Duodenal mucosa (tissue), 2 donors: ENCODE data around the gene PRR23E.

Experiments used
- H3K27ac ChIP-seq: one replicate; pipeline ENCODE4 v1.7.0; 2013; ENCODE audit warnings: low read depth, low read length
- H3K27me3 ChIP-seq, 2 donors: one replicate each; pipeline ENCODE4 v1.7.0; 2013; ENCODE audit warnings: low read length in 2 of 2, control low read depth in 1 of 2; ENCODE audit not compliant: insufficient read depth in 2 of 2, control insufficient read depth in 1 of 2
- H3K36me3 ChIP-seq, 2 donors: one replicate each; pipeline ENCODE4 v1.7.0; 2013; ENCODE audit warnings: low read length in 2 of 2, control low read depth in 1 of 2; ENCODE audit not compliant: insufficient read depth in 2 of 2, control insufficient read depth in 1 of 2
- H3K4me1 ChIP-seq, 2 donors: one replicate each; pipeline ENCODE4 v1.7.0; 2013; ENCODE audit warnings: low read length in 2 of 2, control low read depth in 1 of 2; ENCODE audit not compliant: insufficient read depth in 2 of 2, control insufficient read depth in 1 of 2
- H3K4me3 ChIP-seq, 2 donors: one replicate each; pipeline ENCODE4 v1.7.0; 2013; ENCODE audit warnings: low read length in 2 of 2, low read depth in 1 of 2
- H3K9ac ChIP-seq, 2 donors: one replicate each; pipeline ENCODE4 v1.7.0; 2013; ENCODE audit warnings: low read length in 2 of 2, low read depth in 1 of 2
- H3K9me3 ChIP-seq, 2 donors: one replicate each; pipeline ENCODE4 v1.7.0; 2013; ENCODE audit warnings: low read length in 2 of 2, control low read depth in 1 of 2; ENCODE audit not compliant: control insufficient read depth in 1 of 2

PRR23E gene

DNA sequence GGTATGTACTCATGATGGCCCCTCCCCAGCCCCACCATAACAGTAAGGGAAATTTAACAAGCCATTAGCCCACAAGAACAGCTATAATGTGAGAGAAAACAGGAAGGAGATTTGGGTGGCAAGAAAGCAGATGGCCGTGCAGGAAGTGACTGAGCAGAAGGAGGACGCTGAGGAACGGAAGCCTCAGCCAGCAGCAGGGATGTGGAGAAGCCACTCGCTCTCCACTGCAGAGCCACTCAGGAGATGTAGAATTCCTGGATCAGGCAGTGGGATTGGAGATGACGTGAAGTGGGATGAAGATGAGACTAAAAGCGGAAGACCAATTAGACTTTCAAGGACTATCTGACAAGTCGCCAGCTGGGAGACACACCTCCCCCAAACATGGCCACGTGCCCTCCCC lies 31.2 kb downstream of the PRR23E start:
- no peaks in the 10 kb centered on the region for H3K36me3 ChIP-seq
- H3K9me3 ChIP-seq, result no peaks in the 10 kb centered on the region
- H3K9ac ChIP-seq, result no peak overlapping the region
- H3K4me1 ChIP-seq, result no peaks in the 10 kb centered on the region
- no peaks in the 10 kb centered on the region for H3K27me3 ChIP-seq
- H3K27ac ChIP-seq, result no peak overlapping the region
- no peak overlapping the region for H3K4me3 ChIP-seq

DNA sequence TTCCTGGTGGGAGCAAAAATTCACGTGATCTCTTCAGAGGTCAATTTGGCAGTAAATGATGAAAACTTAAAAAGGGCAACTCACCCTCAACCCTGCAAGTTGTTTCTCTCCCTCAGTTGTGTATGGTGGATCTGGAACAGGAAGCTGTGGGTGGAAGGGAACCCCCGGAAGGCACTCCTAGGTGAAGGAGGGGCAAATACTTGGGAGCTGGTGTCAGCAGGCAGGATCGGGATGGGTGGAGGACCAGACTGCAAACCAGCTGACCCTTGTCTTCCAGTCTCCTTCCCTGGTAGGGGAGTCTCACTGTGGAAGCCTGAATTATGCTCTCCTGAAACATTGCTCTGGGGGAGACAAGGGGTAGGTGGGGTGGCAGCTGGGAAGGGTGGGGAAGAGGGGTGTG lies 33.5 kb downstream of the PRR23E start:
- Histone ChIP-seq H3K36me3 (no peaks in the 10 kb centered on the region), H3K9ac (no peak overlapping the region), H3K27me3 (no peaks in the 10 kb centered on the region), H3K9me3 (no peaks in the 10 kb centered on the region), H3K27ac (no peak overlapping the region), H3K4me1 (no peaks in the 10 kb centered on the region), H3K4me3 (no peak overlapping the region)

DNA sequence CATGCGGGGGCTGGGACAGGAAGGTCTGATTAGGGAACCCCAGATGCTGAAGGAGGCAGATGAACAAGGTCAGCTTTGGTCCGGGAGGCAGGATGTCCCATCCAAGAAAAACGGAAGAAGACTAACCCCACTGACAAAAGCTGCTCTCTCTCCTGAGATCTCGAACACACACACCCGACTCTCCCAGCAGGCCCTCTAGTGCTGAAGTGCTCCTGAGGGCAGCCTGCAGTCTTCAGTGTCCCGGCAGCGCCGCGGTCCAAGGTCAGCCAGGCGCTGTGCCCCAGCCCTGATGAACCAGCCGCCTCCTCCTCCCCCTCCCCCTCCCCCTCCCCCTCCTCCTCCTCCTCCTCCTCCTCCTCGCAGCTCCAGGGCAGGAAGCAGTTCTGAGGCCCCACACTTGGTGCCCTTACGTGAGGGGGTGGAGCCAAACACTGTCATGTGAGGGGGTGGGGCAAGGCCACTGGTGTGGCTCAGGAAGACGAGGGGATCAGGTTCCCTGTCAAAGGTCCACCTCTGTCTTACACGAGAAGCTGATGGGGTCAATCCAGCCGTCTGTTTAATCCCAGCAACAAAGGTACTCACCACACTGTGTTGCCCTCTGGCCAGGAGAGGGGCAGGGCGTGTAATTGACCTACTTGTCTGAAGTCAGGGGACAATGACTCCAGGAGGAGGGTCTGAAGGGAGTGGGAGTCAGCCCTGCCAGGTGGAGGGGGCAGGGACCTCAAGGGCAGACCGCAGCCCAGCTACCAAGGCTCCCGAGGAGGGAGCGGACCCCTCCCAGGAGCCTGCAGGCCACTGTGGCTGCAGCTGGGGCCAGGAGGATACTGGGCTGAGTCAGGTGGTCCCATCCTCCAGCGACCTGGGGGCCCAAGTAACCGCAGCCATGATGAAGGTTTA lies 34.3 kb downstream of the PRR23E start:
- Histone ChIP-seq H3K4me3 (no peak overlapping the region), H3K4me1 (no peaks in the 10 kb centered on the region), H3K9me3 (no peaks in the 10 kb centered on the region), H3K9ac (no peak overlapping the region), H3K36me3 (no peaks in the 10 kb centered on the region), H3K27me3 (no peaks in the 10 kb centered on the region), H3K27ac (no peak overlapping the region)

DNA sequence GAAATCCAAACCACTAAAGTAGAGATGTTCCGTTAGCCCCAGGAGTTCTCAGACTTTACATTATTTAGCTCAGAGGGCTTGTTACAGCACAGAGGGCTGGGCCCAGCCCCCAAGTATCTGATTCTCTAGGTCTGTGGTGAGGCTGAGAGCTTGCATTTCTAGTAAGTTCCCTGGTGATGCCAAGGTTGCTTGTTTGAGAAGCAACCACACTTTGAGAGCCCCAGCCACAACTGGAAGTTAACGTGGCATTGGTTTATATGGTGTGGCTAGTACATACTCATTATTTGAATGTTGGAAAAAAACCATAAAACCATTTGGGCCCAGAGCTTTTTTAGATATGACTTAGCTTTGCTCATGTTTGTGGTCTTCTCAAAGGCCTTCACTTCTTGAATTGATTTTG lies 35.9 kb downstream of the PRR23E start:
- Histone ChIP-seq H3K36me3 (no peaks in the 10 kb centered on the region), H3K27ac (no peak overlapping the region), H3K4me1 (no peaks in the 10 kb centered on the region), H3K9me3 (no peaks in the 10 kb centered on the region), H3K9ac (no peak overlapping the region), H3K27me3 (no peaks in the 10 kb centered on the region), H3K4me3 (no peak overlapping the region)

DNA sequence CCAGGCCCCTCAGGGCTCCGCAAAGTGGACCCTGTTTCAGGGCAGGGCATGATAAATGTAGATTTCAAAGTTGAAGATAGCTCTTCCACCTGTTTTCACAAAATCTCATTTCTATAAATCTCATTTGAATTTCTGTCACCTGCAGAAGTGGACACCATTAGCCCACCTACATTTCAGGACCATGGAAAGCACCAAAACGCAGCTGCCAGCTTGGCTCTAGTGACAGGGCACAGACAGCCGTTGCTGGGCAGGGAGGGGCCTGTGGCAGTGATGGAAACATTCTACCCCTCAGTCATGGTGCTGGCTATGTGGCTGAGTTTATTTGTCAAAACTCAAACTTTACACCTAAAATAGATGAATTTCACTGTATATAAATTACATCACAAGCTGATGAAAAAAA lies 40.4 kb downstream of the PRR23E start:
- Histone ChIP-seq H3K4me1 (no peaks in the 10 kb centered on the region), H3K27ac (no peak overlapping the region), H3K9me3 (no peaks in the 10 kb centered on the region), H3K27me3 (no peaks in the 10 kb centered on the region), H3K9ac (no peak overlapping the region), H3K36me3 (no peaks in the 10 kb centered on the region), H3K4me3 (no peak overlapping the region)

DNA sequence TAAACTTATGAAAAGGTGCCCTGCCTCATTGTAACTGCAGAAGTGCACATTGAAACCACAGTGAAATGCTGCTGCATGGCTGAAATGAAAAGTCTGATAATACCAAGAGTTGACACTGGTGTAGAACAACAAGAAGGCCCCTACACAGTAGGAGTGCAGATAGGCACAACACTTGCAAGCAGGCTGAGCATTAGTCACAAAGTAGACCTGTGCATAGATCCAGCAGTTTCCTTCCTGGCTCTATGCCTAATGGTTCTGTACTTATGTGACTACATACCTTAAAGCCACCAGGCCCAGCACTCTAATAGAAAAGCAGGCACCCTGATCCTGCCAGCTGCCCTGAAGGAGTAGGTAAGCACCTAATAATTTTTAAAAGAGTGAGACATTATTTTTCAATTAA lies 41.8 kb downstream of the PRR23E start:
- Histone ChIP-seq H3K4me3 (no peak overlapping the region), H3K27me3 (no peaks in the 10 kb centered on the region), H3K9me3 (no peaks in the 10 kb centered on the region), H3K9ac (no peak overlapping the region), H3K4me1 (no peaks in the 10 kb centered on the region), H3K27ac (no peak overlapping the region), H3K36me3 (no peaks in the 10 kb centered on the region)

DNA sequence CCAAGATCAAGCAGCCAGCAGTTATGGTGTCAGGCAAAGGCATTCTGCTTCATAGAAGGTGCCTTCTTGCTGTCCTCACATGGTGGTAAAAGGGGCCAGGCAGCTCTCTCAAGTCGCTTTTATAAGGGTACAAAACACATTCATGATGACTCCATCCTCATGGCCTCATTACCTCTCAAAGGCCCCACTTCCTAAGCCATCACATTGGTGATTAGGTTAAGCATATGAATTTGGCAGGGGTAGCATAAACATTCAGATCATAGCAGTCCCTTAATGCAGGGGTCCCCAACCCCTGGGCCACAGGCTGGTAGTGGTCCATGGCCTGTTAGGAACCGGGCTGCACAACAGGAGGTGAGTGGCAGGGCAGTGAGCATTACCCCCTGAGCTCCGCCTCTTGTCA lies 42.8 kb downstream of the PRR23E start:
- H3K9me3 ChIP-seq, result no peaks in the 10 kb centered on the region
- no peak overlapping the region for H3K9ac ChIP-seq
- H3K27ac ChIP-seq, result no peak overlapping the region

GRCh38 chr3:127237835-127238234 lies 44.9 kb downstream of the PRR23E start:
- no peaks in the 10 kb centered on the region for H3K27me3 ChIP-seq
- no peaks in the 10 kb centered on the region for H3K4me1 ChIP-seq

More for the DNA sequence above, 42.8 kb downstream of the PRR23E start:
- no peaks in the 10 kb centered on the region for H3K4me1 ChIP-seq
- no peaks in the 10 kb centered on the region for H3K36me3 ChIP-seq
- no peaks in the 10 kb centered on the region for H3K27me3 ChIP-seq
- no peak overlapping the region for H3K4me3 ChIP-seq

DNA sequence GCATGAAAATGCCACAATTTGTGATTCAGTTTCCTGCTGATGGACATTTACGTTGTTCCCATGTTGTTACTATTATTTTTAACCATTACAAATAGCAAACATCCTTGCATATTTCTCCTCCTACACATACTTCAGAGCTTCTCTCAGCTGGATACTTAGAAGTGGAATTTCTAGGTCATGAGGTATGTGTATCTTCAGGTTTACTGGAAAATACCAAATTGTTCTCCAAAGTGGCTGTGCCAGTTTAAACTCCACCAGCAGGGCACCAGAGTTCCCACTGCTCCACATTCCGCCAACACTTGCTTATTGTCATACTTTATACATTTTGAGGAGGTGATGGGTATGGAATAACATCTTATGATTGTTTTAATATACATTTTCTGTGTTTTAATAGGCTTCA lies 45.7 kb downstream of the PRR23E start:
- Histone ChIP-seq H3K36me3 (no peaks in the 10 kb centered on the region), H3K4me1 (no peaks in the 10 kb centered on the region), H3K9me3 (peaks cover 0 to 5% of the 10 kb centered on the region in 2 donors), H3K9ac (no peak overlapping the region), H3K4me3 (no peak overlapping the region), H3K27me3 (no peaks in the 10 kb centered on the region), H3K27ac (no peak overlapping the region)

More at GRCh38 chr3:127237835-127238234, 44.9 kb downstream of the PRR23E start:
- Histone ChIP-seq H3K9ac (no peak overlapping the region), H3K27ac (no peak overlapping the region), H3K4me3 (no peak overlapping the region), H3K9me3 (peaks cover 0 to 5% of the 10 kb centered on the region in 2 donors), H3K36me3 (no peaks in the 10 kb centered on the region)

DNA sequence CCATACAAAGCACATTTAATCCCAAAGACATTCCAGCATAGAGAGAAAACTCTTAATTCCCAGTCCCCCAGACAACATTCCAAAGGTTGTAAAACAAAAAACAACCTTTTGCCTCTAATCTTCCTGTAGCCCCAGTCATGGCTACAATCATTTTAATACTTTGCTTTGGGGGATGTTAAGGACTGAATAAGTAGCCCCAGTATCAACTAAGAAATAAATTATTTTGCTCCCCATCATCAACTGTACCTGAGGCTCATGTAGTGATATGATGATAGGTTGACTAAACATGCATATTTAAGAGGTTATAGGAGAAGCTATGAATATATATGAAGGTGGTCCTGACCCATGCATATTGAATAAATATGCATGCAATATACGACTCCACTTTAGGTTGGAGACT lies 54.4 kb downstream of the PRR23E start:
- Histone ChIP-seq H3K9ac (no peak overlapping the region), H3K4me3 (no peak overlapping the region), H3K36me3 (no peaks in the 10 kb centered on the region)

More for the DNA sequence above, 54.4 kb downstream of the PRR23E start:
- H3K4me1 ChIP-seq, result no peaks in the 10 kb centered on the region
- H3K9me3 ChIP-seq, result peaks cover 0 to 4% of the 10 kb centered on the region in 2 donors
- H3K27me3 ChIP-seq, result no peaks in the 10 kb centered on the region
- no peak overlapping the region for H3K27ac ChIP-seq
